ENCODE data around the gene TRMO. TPM values are rescaled to one million over a fixed set of nuclear protein-coding genes. Genes with fewer than 3 reads are reported as not detected.

The TRMO gene
- total and polyA plus RNA-seq, 5 donors from 2014 or later = 20.7 to 47.1 (median 27.1) TPM

- H3K9me3 Mint-ChIP-seq = peaks cover 0 to 27% (median 11%) of the 10 kb centered on the region in 7 donors
- no peaks in the 10 kb centered on the region for H3K36me3 ChIP-seq (ENCODE audit: control insufficient read depth, insufficient read depth, low read length)
- no peaks in the 10 kb centered on the region for H3K4me1 ChIP-seq (ENCODE audit: control insufficient read depth, insufficient read depth, low read length, poor library complexity, severe bottlenecking)
- H3K27ac Mint-ChIP-seq = no peak overlapping the region
- peaks cover 14 to 21% of the 10 kb centered on the region in 2 experiments for H3K9me3 ChIP-seq (ENCODE audit: control insufficient read depth in 2 of 2, low read length in 2 of 2)
- H3K27me3 Mint-ChIP-seq = peaks cover 67% of the 10 kb centered on the region
- H3K27me3 ChIP-seq (ENCODE audit: control insufficient read depth, insufficient read depth, low read length) = peaks cover 21% of the 10 kb centered on the region
- no peak overlapping the region for H3K27ac ChIP-seq (ENCODE audit: insufficient read depth, low read length, poor library complexity, severe bottlenecking)
- H3K4me3 ChIP-seq (ENCODE audit: low read depth, low read length) = no peak overlapping the region
- ATAC-seq (ENCODE audit: low read depth in 2 of 2) (no peak), DNase-seq (no peak)
- H3K4me3 Mint-ChIP-seq = no peak overlapping the region
- no peaks in the 10 kb centered on the region for H3K36me3 Mint-ChIP-seq
- no peaks in the 10 kb centered on the region for H3K4me1 Mint-ChIP-seq
Measured at GRCh38 chr9:97864396-97864795, 57.9 kb downstream of the TRMO start.

GRCh38 chr9:97863314-97863713, 59.0 kb downstream of the TRMO start:
- Mint-ChIP-seq H3K27me3 (peaks cover 70% of the 10 kb centered on the region), H3K9me3 (peaks cover 0 to 26% (median 11%) of the 10 kb centered on the region in 7 donors), H3K36me3 (no peaks in the 10 kb centered on the region), H3K4me1 (peaks cover 0 to under 1% (median 0%) of the 10 kb centered on the region in 4 donors), H3K4me3 (no peak overlapping the region), H3K27ac (no peak overlapping the region)
- DNase-seq (no peak), ATAC-seq (ENCODE audit: low read depth in 2 of 2) (no peak)
- H3K27ac ChIP-seq (ENCODE audit: insufficient read depth, low read length, poor library complexity, severe bottlenecking) = no peak overlapping the region
- no peaks in the 10 kb centered on the region for H3K36me3 ChIP-seq (ENCODE audit: control insufficient read depth, insufficient read depth, low read length)
- peaks cover 14 to 21% of the 10 kb centered on the region in 2 experiments for H3K9me3 ChIP-seq (ENCODE audit: control insufficient read depth in 2 of 2, low read length in 2 of 2)
- H3K4me1 ChIP-seq (ENCODE audit: control insufficient read depth, insufficient read depth, low read length, poor library complexity, severe bottlenecking) = no peaks in the 10 kb centered on the region
- H3K4me3 ChIP-seq (ENCODE audit: low read depth, low read length) = no peak overlapping the region
- H3K27me3 ChIP-seq (ENCODE audit: control insufficient read depth, insufficient read depth, low read length) = peaks cover 25% of the 10 kb centered on the region

GRCh38 chr9:97861148-97861475, 61.2 kb downstream of the TRMO start:
- H3K9me3 ChIP-seq (ENCODE audit: control insufficient read depth in 2 of 2, low read length in 2 of 2) = peaks cover 4 to 12% of the 10 kb centered on the region in 2 experiments
- no peak overlapping the region for H3K27ac ChIP-seq (ENCODE audit: insufficient read depth, low read length, poor library complexity, severe bottlenecking)
- H3K4me3 ChIP-seq (ENCODE audit: low read depth, low read length) = no peak overlapping the region
- Mint-ChIP-seq H3K36me3 (no peaks in the 10 kb centered on the region), H3K27me3 (peaks cover 76% of the 10 kb centered on the region), H3K27ac (no peak overlapping the region), H3K4me3 (peak overlapping the region in 1 of 4 donors; percentile 22), H3K4me1 (peaks cover 0 to 12% (median 3%) of the 10 kb centered on the region in 4 donors), H3K9me3 (peaks cover 0 to 15% (median 8%) of the 10 kb centered on the region in 7 donors)
- peaks cover 5% of the 10 kb centered on the region for H3K4me1 ChIP-seq (ENCODE audit: control insufficient read depth, insufficient read depth, low read length, poor library complexity, severe bottlenecking)
- H3K36me3 ChIP-seq (ENCODE audit: control insufficient read depth, insufficient read depth, low read length) = no peaks in the 10 kb centered on the region
- ATAC-seq (ENCODE audit: low read depth in 2 of 2) (no peak), DNase-seq (no peak)
- peaks cover 31% of the 10 kb centered on the region for H3K27me3 ChIP-seq (ENCODE audit: control insufficient read depth, insufficient read depth, low read length)

GRCh38 chr9:97860451-97861147, 61.7 kb downstream of the TRMO start:
- Mint-ChIP-seq H3K27ac (no peak overlapping the region), H3K36me3 (no peaks in the 10 kb centered on the region), H3K27me3 (peaks cover 77% of the 10 kb centered on the region), H3K9me3 (peaks cover 0 to 10% (median 5%) of the 10 kb centered on the region in 7 donors), H3K4me3 (peak overlapping the region in 1 of 4 donors; percentile 22), H3K4me1 (peaks cover 0 to 15% (median 6%) of the 10 kb centered on the region in 4 donors)
- DNase-seq (no peak), ATAC-seq (ENCODE audit: low read depth in 2 of 2) (no peak)
- H3K36me3 ChIP-seq (ENCODE audit: control insufficient read depth, insufficient read depth, low read length) = no peaks in the 10 kb centered on the region
- H3K4me3 ChIP-seq (ENCODE audit: low read depth, low read length) = no peak overlapping the region
- peaks cover 32% of the 10 kb centered on the region for H3K27me3 ChIP-seq (ENCODE audit: control insufficient read depth, insufficient read depth, low read length)
- H3K9me3 ChIP-seq (ENCODE audit: control insufficient read depth in 2 of 2, low read length in 2 of 2) = peaks cover 0 to 7% of the 10 kb centered on the region in 2 experiments
- peaks cover 5% of the 10 kb centered on the region for H3K4me1 ChIP-seq (ENCODE audit: control insufficient read depth, insufficient read depth, low read length, poor library complexity, severe bottlenecking)
- no peak overlapping the region for H3K27ac ChIP-seq (ENCODE audit: insufficient read depth, low read length, poor library complexity, severe bottlenecking)

- DNase-seq (no peak), ATAC-seq (ENCODE audit: low read depth in 2 of 2) (no peak)
- Mint-ChIP-seq H3K4me3 (no peak overlapping the region), H3K4me1 (peaks cover 0 to 22% (median 8%) of the 10 kb centered on the region in 4 donors), H3K27ac (no peak overlapping the region), H3K36me3 (no peaks in the 10 kb centered on the region), H3K27me3 (peaks cover 80% of the 10 kb centered on the region), H3K9me3 (peaks cover 0 to 5% (median 0%) of the 10 kb centered on the region in 7 donors)
- Histone ChIP-seq H3K36me3 (ENCODE audit: control insufficient read depth, insufficient read depth, low read length) (no peaks in the 10 kb centered on the region), H3K4me3 (ENCODE audit: low read depth, low read length) (no peak overlapping the region), H3K27ac (ENCODE audit: insufficient read depth, low read length, poor library complexity, severe bottlenecking) (no peak overlapping the region), H3K27me3 (ENCODE audit: control insufficient read depth, insufficient read depth, low read length) (peaks cover 34% of the 10 kb centered on the region), H3K4me1 (ENCODE audit: control insufficient read depth, insufficient read depth, low read length, poor library complexity, severe bottlenecking) (peaks cover 12% of the 10 kb centered on the region), H3K9me3 (ENCODE audit: control insufficient read depth in 2 of 2, low read length in 2 of 2) (no peaks in the 10 kb centered on the region)
Measured at GRCh38 chr9:97859346-97859745, 63.0 kb downstream of the TRMO start.

- Mint-ChIP-seq H3K4me3 (no peak overlapping the region), H3K9me3 (peaks cover 0 to 5% (median 0%) of the 10 kb centered on the region in 7 donors), H3K36me3 (no peaks in the 10 kb centered on the region), H3K27me3 (peaks cover 79% of the 10 kb centered on the region), H3K4me1 (peaks cover 0 to 25% (median 8%) of the 10 kb centered on the region in 4 donors), H3K27ac (no peak overlapping the region)
- peaks cover 16% of the 10 kb centered on the region for H3K4me1 ChIP-seq (ENCODE audit: control insufficient read depth, insufficient read depth, low read length, poor library complexity, severe bottlenecking)
- H3K27me3 ChIP-seq (ENCODE audit: control insufficient read depth, insufficient read depth, low read length) = peaks cover 34% of the 10 kb centered on the region
- no peaks in the 10 kb centered on the region for H3K36me3 ChIP-seq (ENCODE audit: control insufficient read depth, insufficient read depth, low read length)
- ATAC-seq (ENCODE audit: low read depth in 2 of 2) (no peak), DNase-seq (no peak)
- no peaks in the 10 kb centered on the region for H3K9me3 ChIP-seq (ENCODE audit: control insufficient read depth in 2 of 2, low read length in 2 of 2)
- no peak overlapping the region for H3K27ac ChIP-seq (ENCODE audit: insufficient read depth, low read length, poor library complexity, severe bottlenecking)
- no peak overlapping the region for H3K4me3 ChIP-seq (ENCODE audit: low read depth, low read length)
Measured at GRCh38 chr9:97858826-97859225, 63.5 kb downstream of the TRMO start.

GRCh38 chr9:97858393-97858713, 63.9 kb downstream of the TRMO start:
- ATAC-seq (ENCODE audit: low read depth in 2 of 2) = no peak
- no peak for DNase-seq
- Histone ChIP-seq H3K36me3 (ENCODE audit: control insufficient read depth, insufficient read depth, low read length) (no peaks in the 10 kb centered on the region), H3K4me1 (ENCODE audit: control insufficient read depth, insufficient read depth, low read length, poor library complexity, severe bottlenecking) (peaks cover 21% of the 10 kb centered on the region), H3K27me3 (ENCODE audit: control insufficient read depth, insufficient read depth, low read length) (peaks cover 34% of the 10 kb centered on the region), H3K9me3 (ENCODE audit: control insufficient read depth in 2 of 2, low read length in 2 of 2) (no peaks in the 10 kb centered on the region), H3K4me3 (ENCODE audit: low read depth, low read length) (no peak overlapping the region), H3K27ac (ENCODE audit: insufficient read depth, low read length, poor library complexity, severe bottlenecking) (no peak overlapping the region)
- H3K9me3 Mint-ChIP-seq = peaks cover 0 to 5% (median 0%) of the 10 kb centered on the region in 7 donors
- no peaks in the 10 kb centered on the region for H3K36me3 Mint-ChIP-seq
- no peak overlapping the region for H3K27ac Mint-ChIP-seq
- peaks cover 74% of the 10 kb centered on the region for H3K27me3 Mint-ChIP-seq
- no peak overlapping the region for H3K4me3 Mint-ChIP-seq
- H3K4me1 Mint-ChIP-seq = peaks cover 0 to 25% (median 8%) of the 10 kb centered on the region in 4 donors

All from CD4-positive, CD25-positive, alpha-beta regulatory T cell (primary cell).